Skeletal muscle satellite cell (primary cell): ENCODE results near the gene IP6K1.

Source experiments
- H3K27me3 ChIP-seq: 2 replicates; pipeline ENCODE4 v1.7.0; 2013; ENCODE audit warnings: low read length; ENCODE audit not compliant: control insufficient read depth, insufficient read depth
- H3K36me3 ChIP-seq: 2 replicates; pipeline ENCODE4 v1.7.0; 2013; ENCODE audit warnings: mild to moderate bottlenecking, control low read depth, low read length; ENCODE audit not compliant: insufficient read depth
- H3K4me1 ChIP-seq: 2 replicates; pipeline ENCODE4 v1.7.0; 2013; ENCODE audit warnings: low read length; ENCODE audit not compliant: control insufficient read depth, insufficient read depth
- H3K4me2 ChIP-seq: 2 replicates; pipeline ENCODE4 v1.7.0; 2013; ENCODE audit warnings: mild to moderate bottlenecking, low read length
- H3K4me3 ChIP-seq: 2 replicates; pipeline ENCODE4 v1.7.0; 2013; ENCODE audit warnings: low read length
- H3K9ac ChIP-seq: 2 replicates; pipeline ENCODE4 v1.7.0; 2013; ENCODE audit warnings: mild to moderate bottlenecking, low read depth, low read length, moderate library complexity
- H3K9me3 ChIP-seq: replicated peaks from 2 replicates; pipeline ENCODE4 v1.7.0; 2013; ENCODE audit warnings: mild to moderate bottlenecking, control low read depth, low read length

Gene IP6K1

DNA sequence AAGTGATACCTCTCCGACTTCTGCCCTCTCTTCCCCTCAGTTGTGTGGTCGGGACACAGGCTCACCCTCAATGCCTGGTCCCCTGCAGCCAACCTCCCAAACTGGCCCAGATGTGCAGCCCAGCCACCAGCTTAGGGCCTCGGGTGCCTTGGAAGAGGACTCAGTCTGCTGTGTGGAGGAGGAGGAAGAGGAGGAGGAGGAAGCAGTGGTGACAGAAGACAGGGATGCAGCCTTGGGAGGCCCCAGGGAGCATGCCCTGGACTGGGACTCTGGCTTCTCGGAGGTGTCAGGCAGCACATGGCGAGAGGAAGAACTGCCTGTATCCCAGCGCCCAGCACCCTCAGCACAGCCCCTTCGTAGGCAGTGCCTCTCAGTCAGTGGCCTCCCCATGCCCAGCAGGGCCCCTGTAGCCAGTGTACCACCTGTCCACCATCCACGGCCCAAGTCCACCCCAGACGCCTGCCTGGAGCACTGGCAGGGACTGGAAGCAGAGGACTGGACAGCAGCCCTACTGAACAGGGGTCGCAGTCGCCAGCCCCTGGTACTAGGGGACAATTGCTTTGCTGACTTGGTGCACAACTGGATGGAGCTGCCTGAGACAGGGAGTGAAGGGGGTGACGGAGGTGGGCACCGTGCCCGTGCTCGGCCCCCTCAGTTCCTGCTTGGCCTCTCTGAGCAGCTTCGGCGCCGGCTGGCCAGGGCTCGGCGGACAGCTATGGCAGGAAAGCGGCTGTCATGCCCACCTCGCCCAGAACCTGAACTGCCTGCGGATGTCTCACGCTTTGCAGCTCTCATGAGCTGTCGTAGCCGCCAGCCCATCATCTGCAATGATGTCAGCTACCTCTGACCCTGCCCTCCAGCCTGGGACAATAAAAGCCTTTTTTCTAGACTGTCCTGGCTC lies 18.0 kb upstream of the IP6K1 start:
- peak overlapping the region; percentile 87 for H3K4me3 ChIP-seq
- H3K4me1 ChIP-seq = peaks cover 26% of the 10 kb centered on the region
- peak overlapping the region; percentile 80 for H3K9ac ChIP-seq
- no peaks in the 10 kb centered on the region for H3K27me3 ChIP-seq
- no peaks in the 10 kb centered on the region for H3K36me3 ChIP-seq
- peak overlapping the region; percentile 98 for H3K4me2 ChIP-seq
- H3K9me3 ChIP-seq = no peaks in the 10 kb centered on the region

DNA sequence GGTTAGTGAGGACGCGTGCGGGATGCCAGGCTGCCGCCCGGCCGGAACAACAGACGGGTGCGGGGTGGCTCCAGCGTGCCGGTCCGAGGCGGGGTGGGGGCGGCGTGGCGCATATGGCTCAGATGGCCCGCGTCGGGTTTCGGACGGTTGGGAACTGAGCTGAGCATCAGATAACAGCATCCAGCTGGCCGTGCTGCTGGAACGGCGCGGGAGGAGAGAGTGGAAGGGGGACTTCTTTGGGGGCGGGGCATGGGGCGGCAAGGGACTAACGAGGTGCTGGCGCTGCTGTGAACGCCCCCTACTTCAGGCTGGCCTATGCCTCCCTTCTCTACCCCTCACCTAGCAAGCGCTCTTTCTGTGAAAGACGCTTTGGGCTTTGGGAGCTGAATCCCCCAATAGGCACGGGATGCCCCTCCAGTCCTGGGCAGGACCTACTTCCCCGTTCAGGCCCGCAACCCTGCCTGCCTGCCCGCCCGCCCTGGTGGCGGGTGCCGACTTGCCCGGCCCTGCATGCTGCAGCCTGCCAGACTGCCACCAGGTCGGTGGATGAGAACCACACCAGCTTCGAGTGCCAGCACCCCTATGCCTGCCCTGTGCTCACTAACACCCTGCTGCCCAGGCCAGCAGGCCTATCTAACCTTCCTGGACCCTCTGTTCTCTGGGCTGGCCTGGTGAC lies 17.3 kb upstream of the IP6K1 start:
- no peaks in the 10 kb centered on the region for H3K27me3 ChIP-seq
- no peaks in the 10 kb centered on the region for H3K36me3 ChIP-seq
- H3K9ac ChIP-seq = peak overlapping the region; percentile 80
- peak overlapping the region; percentile 98 for H3K4me2 ChIP-seq
- H3K9me3 ChIP-seq = no peaks in the 10 kb centered on the region
- peaks cover 31% of the 10 kb centered on the region for H3K4me1 ChIP-seq
- H3K4me3 ChIP-seq = peak overlapping the region; percentile 87

DNA sequence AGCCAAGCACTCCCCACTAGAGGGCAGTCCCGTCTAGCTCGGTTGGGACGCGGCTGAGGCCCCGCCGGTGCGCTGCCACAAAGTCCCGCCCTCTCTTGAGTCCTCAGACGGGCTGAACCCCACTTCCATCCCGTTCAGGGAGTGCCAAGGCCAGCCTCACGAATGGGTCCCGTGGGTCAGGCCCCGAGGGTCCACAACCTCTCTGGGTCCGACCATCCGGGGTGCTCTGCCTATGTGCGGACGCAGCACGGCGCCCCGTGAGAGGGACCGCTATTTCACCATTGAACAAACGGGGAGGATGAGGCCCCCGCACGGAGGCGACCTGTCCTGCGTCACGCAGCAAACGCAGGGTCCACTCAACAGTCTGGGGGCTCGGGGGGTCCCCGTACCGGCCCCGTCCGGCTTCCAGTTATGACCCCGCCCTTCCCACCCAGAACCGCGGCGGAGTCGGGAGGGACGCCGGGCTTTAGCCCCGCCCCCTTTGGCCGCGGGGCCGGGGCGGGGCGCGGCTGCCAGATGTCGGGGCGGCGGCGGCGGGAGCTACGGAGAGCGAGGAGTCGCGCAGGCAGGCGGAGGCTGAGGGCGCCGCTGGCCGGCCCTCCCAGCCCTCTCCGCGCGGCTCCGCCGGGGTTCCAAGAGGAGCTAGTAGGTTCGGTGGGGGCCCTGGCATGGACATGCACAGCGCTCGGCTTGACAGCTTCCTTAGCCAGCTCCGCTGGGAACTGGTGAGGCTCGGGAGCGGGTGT lies 16.6 kb upstream of the IP6K1 start, which contains the start of gene INKA1:
Gene INKA1, plus strand, starts transcription at position 543 of the 746 bp plus-strand sequence. Its CDS starts 132 bp downstream, at position 675.
- H3K27me3 ChIP-seq = no peaks in the 10 kb centered on the region
- no peaks in the 10 kb centered on the region for H3K9me3 ChIP-seq
- H3K4me1 ChIP-seq = peaks cover 31% of the 10 kb centered on the region
- peak within 1 kb of the TSS; percentile 98 for H3K4me2 ChIP-seq
- H3K36me3 ChIP-seq = no peaks in the 10 kb centered on the region
- peak within 1 kb of the TSS; percentile 87 for H3K4me3 ChIP-seq
- peak within 1 kb of the TSS; percentile 80 for H3K9ac ChIP-seq

DNA sequence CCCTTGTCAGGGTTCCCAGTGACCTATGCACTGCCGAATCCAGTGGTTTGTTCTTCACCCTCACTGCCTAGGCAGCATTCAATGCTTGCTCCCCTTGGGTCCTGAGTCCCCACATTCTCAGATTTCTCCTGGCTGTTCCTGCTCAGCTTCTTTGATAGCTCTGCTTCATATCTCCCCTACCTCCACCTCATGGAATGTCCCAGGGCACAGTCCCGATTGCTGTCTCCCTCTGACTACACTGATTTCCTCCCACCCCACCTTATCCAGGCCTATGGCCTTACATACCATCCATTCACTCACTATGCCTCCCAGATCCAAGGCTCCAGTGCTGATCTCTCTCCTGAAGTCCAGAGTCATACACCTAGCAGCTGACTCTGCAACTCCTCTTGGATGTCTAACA lies 14.8 kb upstream of the IP6K1 start:
- Histone ChIP-seq H3K27me3 (no peaks in the 10 kb centered on the region), H3K9me3 (no peaks in the 10 kb centered on the region), H3K4me3 (no peak overlapping the region), H3K36me3 (no peaks in the 10 kb centered on the region), H3K4me1 (peaks cover 31% of the 10 kb centered on the region), H3K9ac (no peak overlapping the region), H3K4me2 (no peak overlapping the region)

DNA sequence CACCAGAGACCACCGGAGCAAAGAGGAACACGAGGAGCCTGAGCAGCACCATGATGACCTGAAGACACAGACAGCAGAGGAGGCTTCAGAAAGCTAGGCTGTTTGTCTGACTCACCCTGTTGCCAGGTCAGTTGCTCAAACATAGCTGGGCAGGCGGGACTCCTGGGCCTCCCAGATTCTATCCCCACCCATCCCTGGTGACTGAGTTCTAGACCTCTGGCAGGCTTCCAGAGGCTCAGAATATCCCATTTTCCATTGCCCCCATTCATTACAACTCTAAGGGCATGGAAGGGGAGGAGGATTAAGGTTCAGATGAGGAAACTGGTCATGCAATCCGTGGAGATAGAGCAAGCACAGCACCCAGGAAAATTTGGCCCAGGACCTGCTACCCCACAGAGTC lies 13.4 kb upstream of the IP6K1 start, which contains the start of gene CDHR4:
Gene CDHR4, minus strand, starts transcription at position 113 of the 400 bp plus-strand sequence. Its CDS starts 61 bp downstream, at position 52.
- Histone ChIP-seq H3K9ac (peak within 1 kb of the TSS; percentile 9), H3K4me3 (no peak within 1 kb of the TSS), H3K36me3 (no peaks in the 10 kb centered on the region)

DNA sequence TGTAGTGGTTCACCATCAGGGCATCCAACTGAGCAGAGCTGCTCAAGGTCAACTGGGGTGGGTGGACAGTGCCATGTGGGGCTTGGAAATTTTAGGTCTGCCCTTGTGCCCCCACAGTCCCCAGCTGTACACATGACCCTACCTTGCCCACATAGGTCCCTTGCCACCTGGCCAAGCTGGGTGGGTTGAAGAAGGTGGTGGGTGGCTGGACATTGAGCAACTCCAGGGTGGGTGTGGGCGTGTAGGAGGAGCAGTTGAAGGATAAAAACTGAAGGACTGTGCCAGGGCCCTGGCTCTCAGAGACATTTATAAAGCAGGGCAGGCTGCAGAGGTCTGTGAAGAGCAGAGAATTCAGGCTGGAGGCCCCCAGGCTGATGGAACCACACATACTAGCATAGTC lies 12.8 kb upstream of the IP6K1 start:
- no peaks in the 10 kb centered on the region for H3K36me3 ChIP-seq
- H3K9me3 ChIP-seq = no peaks in the 10 kb centered on the region
- H3K4me3 ChIP-seq = no peak overlapping the region
- H3K9ac ChIP-seq = peak overlapping the region; percentile 9
- H3K27me3 ChIP-seq = no peaks in the 10 kb centered on the region
- peaks cover 19% of the 10 kb centered on the region for H3K4me1 ChIP-seq
- H3K4me2 ChIP-seq = no peak overlapping the region

More for the DNA sequence above, 13.4 kb upstream of the IP6K1 start, which contains the start of gene CDHR4:
- Histone ChIP-seq H3K9me3 (no peaks in the 10 kb centered on the region), H3K4me1 (peaks cover 19% of the 10 kb centered on the region), H3K4me2 (no peak within 1 kb of the TSS), H3K27me3 (no peaks in the 10 kb centered on the region)

DNA sequence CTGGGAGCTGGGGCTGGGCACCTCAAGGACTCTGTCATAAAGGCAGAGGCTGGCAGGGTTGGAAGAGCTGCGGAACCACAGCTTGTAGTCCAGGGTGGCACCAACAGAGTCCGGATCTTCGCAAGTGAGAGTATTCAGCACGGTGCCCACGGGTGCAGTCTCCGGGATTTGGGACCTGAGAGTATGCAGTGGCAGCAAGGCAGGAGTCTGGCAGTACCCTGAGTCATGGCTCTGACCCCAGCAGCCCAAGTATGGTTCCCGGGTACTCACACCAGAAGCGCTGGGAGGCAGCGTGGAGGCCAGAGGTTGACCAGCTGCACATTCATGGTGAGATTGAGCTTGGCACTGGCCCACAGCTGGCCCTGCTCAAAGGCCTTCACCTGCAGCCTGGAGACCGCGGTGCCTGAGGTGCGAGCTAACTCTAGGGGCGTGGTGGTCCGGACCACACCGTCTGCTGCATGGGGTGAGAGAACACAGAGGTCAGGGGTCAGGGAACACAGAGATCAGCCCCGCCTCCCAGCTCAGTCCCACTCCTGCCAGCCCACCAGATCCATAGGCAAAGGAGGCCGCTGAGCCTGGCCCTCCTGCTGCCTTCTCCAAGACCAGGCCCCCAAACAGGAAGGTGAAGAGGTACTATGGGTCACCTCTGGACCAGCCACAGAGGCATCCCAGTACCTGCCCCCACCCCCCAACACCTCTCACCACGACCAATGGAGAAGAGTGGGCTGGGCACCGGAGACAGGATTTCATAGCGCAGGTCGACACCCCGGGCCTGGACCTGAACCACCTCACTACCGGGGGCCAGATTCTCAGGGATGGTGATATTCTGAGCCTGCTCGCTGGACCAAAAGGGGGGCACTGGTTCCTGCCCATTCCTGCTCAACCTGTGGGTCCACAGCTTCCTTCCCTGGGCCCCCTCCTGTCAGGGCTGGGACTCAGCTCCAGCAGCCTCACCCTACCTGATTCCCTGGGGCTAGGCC lies 8.9 kb upstream of the IP6K1 start:
- Histone ChIP-seq H3K9ac (no peak overlapping the region), H3K4me3 (no peak overlapping the region), H3K4me1 (peaks cover 11% of the 10 kb centered on the region), H3K36me3 (no peaks in the 10 kb centered on the region), H3K4me2 (no peak overlapping the region), H3K9me3 (no peaks in the 10 kb centered on the region), H3K27me3 (peaks cover 10% of the 10 kb centered on the region)

DNA sequence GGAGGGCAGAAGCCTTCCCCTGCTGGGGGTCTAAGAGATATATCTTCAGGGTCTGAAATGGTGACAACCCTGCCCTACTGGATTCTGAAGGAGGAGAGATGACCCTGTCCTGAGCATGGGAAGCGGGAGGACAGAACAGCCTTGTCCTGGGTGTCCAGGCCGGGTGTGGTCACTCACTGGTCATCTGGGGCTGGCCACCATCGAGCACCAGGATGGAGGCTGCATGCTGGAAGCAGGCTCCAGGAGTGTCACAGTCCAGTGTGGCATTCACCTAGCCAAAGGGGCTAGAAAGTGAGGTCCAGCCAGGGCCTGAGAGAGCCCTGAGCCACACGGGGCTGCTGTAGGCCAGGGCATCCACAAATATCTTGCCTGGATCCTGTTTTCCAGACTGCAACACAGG lies 8.1 kb upstream of the IP6K1 start:
- H3K27me3 ChIP-seq = peaks cover 10% of the 10 kb centered on the region
- no peak overlapping the region for H3K9ac ChIP-seq
- H3K9me3 ChIP-seq = no peaks in the 10 kb centered on the region
- H3K4me3 ChIP-seq = no peak overlapping the region
- no peaks in the 10 kb centered on the region for H3K36me3 ChIP-seq
- H3K4me1 ChIP-seq = peaks cover 5% of the 10 kb centered on the region
- no peak overlapping the region for H3K4me2 ChIP-seq

DNA sequence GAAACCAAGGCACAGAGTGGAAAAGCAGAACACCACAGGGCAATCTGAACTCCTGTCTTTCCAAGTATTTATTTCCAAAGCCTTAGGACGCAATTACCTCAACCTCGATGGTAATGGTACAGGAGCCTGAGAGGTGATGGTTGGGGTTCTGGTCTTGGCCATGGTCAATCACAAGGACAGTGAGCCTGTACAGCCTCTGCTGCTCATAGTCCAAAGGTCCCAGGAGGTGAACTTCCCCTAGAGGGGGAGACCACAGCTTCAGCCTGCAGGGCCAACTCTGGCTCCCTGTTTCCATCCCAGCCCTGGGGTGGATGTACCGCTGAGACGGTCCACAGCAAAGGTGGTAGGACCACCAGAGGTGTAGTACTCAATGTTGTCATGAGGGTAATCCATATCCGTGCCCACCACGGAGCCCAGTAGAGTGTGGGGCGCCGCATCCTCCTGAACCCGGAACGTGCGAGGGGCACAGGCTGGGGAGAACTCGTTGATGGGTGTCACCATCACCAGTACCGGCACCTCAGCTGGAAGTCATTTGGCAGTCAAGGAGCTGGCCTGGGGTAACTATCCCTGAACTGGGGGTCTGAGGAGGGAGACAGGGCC lies 7.2 kb upstream of the IP6K1 start:
- H3K4me2 ChIP-seq = no peak overlapping the region
- no peak overlapping the region for H3K9ac ChIP-seq

More for the DNA sequence above, 7.2 kb upstream of the IP6K1 start:
- Histone ChIP-seq H3K9me3 (no peaks in the 10 kb centered on the region), H3K4me1 (no peaks in the 10 kb centered on the region), H3K36me3 (no peaks in the 10 kb centered on the region), H3K4me3 (no peak overlapping the region), H3K27me3 (peaks cover 10% of the 10 kb centered on the region)
